Upper lobe of left lung (tissue), 6 donors: ENCODE measurements around the gene MRFAP1. TPM values are rescaled to one million over a fixed set of nuclear protein-coding genes. Genes with fewer than 3 reads are reported as not detected.

Experiments used
- ATAC-seq, 2 donors: fragments of 200-7000 bp; cut with Tn5 transposase; one replicate each; pipeline ENCODE4 v1.9.1; 2022; ENCODE audit warnings: mild to moderate bottlenecking in 2 of 2, moderate library complexity in 2 of 2; ENCODE audit not compliant: low FRiP score in 2 of 2
- DNase-seq, 2 donors: peaks; one replicate each; pipeline ENCODE4 v3.0.0-alpha.2; 2019 to 2020
- H3K27ac ChIP-seq, 4 donors: fragments of 200-600 bp; sonication (generic); one replicate each; pipeline ENCODE4 v1.5.1; 2016 to 2019
- H3K27me3 ChIP-seq, 4 donors: fragments of 200-600 bp; sonication (generic); one replicate each; pipeline ENCODE4 v1.5.1; 2017 to 2019
- H3K36me3 ChIP-seq, 4 donors: fragments of 200-600 bp; sonication (generic); one replicate each; pipeline ENCODE4 v1.5.1; 2016 to 2019
- H3K4me1 ChIP-seq, 4 donors: fragments of 200-600 bp; sonication (generic); one replicate each; pipeline ENCODE4 v1.5.1; 2018 to 2019
- H3K4me3 ChIP-seq, 4 donors: fragments of 200-600 bp; sonication (generic); one replicate each; pipeline ENCODE4 v1.5.1; 2017 to 2019; ENCODE audit warnings: mild to moderate bottlenecking in 2 of 4, moderate library complexity in 1 of 4
- H3K9me3 ChIP-seq, 4 donors: fragments of 200-600 bp; sonication (generic); one replicate each; pipeline ENCODE4 v1.5.1; 2018 to 2019
- CTCF ChIP-seq, 6 experiments: fragments of 450-650 bp in 4 of 6; fragments of 200-600 bp in 2 of 6; sonication (generic) in 2 of 6; IDR thresholded peaks; one replicate each; pipeline ENCODE4 v1.5.1; 2016 to 2019; ENCODE audit warnings: antibody characterized with exemption in 6 of 6
- EP300 ChIP-seq, 4 donors: sonication (generic); formaldehyde crosslinking; IDR thresholded peaks; one replicate each; pipeline ENCODE4 v1.5.1; 2017; ENCODE audit warnings: antibody characterized with exemption in 4 of 4, control low read depth in 2 of 4
- POLR2A ChIP-seq, 4 donors: fragments of 450-650 bp; IDR thresholded peaks; one replicate each; pipeline ENCODE4 v1.5.1; 2016 to 2017; ENCODE audit warnings: antibody characterized with exemption in 4 of 4, mild to moderate bottlenecking in 2 of 4
- POLR2AphosphoS5 ChIP-seq, 2 donors: sonication (generic); formaldehyde crosslinking; IDR thresholded peaks; one replicate each; pipeline ENCODE4 v1.5.1; 2017; ENCODE audit warnings: antibody characterized with exemption in 2 of 2
- WGBS, 2 donors: methylation state at CpG; one replicate each; pipeline ENCODE4 v1.1.5; 2017 to 2018; 5-methylcytosine and 5-hydroxymethylcytosine counted together
- total RNA-seq, 6 donors: library from RNA; depleted of rRNA in 4 of 6; stranded (reverse); fragments of >200 nt in 4 of 6; gene quantifications; one replicate each; pipeline versions ENCODE4 v1.1.0 to v1.2.1, GENCODE V29; 2016 to 2021
- donor health status: DM: no; HTN: no; CAD: no; lungs with moderate emphysema.
- donor health status: DM: no; HTN: yes; CAD: no; lungs with severe emphysema.

Gene MRFAP1
- total RNA-seq, 6 donors from 2014 or later: 129 to 256 (median 220) TPM

GRCh38 chr4:6598127-6598526 is 42.4 kb upstream of the MRFAP1 start:
- H3K36me3 ChIP-seq: peaks cover 7 to 82% (median 51%) of the 10 kb centered on the region in 4 donors
- ATAC-seq: no peak
- 90% methylated on average over 4 of the region's 10 CpGs; no CpG with 5 or more reads in 1 of the 2 donors for WGBS, 2 donors

DNA sequence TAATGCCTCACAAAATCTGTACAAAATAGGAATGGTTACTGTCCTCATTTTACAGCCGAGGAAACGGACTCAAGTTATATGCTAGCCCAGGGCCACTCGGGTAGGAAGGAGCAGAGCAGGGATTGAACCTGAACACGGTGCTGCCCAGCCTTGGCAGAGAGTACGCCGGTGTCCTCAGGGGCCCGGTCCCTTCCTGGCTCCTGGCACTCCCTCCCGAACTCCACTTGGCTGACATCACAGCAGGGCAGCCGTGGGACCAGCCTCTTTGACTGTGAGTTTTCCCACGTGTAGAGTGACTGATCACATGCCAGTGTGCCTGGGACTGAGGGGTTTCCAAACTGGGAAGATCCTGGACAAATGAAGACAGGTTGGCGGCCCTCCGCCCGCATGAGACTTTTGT is 41.8 kb upstream of the MRFAP1 start:
- 87 to 89% methylated on average over 13 of the region's 13 CpGs for WGBS, 2 donors
- Histone ChIP-seq H3K4me1 (no peaks in the 10 kb centered on the region), H3K27ac (no peak overlapping the region), H3K27me3 (no peaks in the 10 kb centered on the region), H3K4me3 (no peak overlapping the region), H3K9me3 (no peaks in the 10 kb centered on the region), H3K36me3 (peaks cover 7 to 82% (median 50%) of the 10 kb centered on the region in 4 donors)
- TF ChIP-seq CTCF (IDR thresholded peaks at IDR 0.05) (no peak), POLR2A (IDR thresholded peaks at IDR 0.05) (no peak), POLR2AphosphoS5 (IDR thresholded peaks at IDR 0.05) (no peak), EP300 (IDR thresholded peaks at IDR 0.05) (no peak)
- ATAC-seq: no peak
- no peak for DNase-seq

More at GRCh38 chr4:6598127-6598526, 42.4 kb upstream of the MRFAP1 start:
- peak in 1 of 2 donors; percentile 64 for DNase-seq
- no peak overlapping the region for H3K4me3 ChIP-seq
- no peaks in the 10 kb centered on the region for H3K27me3 ChIP-seq
- no peak overlapping the region for H3K27ac ChIP-seq
- no peaks in the 10 kb centered on the region for H3K4me1 ChIP-seq
- no peaks in the 10 kb centered on the region for H3K9me3 ChIP-seq
- TF ChIP-seq CTCF (IDR thresholded peaks at IDR 0.05) (no peak), POLR2A (IDR thresholded peaks at IDR 0.05) (no peak), POLR2AphosphoS5 (IDR thresholded peaks at IDR 0.05) (no peak), EP300 (IDR thresholded peaks at IDR 0.05) (no peak)

GRCh38 chr4:6601661-6602250 is 38.7 kb upstream of the MRFAP1 start:
- Histone ChIP-seq H3K27me3 (no peaks in the 10 kb centered on the region), H3K4me1 (no peaks in the 10 kb centered on the region), H3K27ac (no peak overlapping the region), H3K4me3 (no peak overlapping the region), H3K9me3 (peaks cover 0 to 13% (median 8%) of the 10 kb centered on the region in 4 donors), H3K36me3 (peaks cover 7 to 90% (median 57%) of the 10 kb centered on the region in 4 donors)
- no peak for ATAC-seq
- no peak for DNase-seq
- no peak for TF ChIP-seq POLR2AphosphoS5 (IDR thresholded peaks at IDR 0.05)
- no peak for TF ChIP-seq CTCF (IDR thresholded peaks at IDR 0.05)
- no peak for TF ChIP-seq POLR2A (IDR thresholded peaks at IDR 0.05)
- no peak for TF ChIP-seq EP300 (IDR thresholded peaks at IDR 0.05)
- WGBS, 2 donors: 89 to 93% methylated on average over 3 to 10 of the region's 10 CpGs

GRCh38 chr4:6602289-6602688 is 38.2 kb upstream of the MRFAP1 start:
- Histone ChIP-seq H3K27me3 (no peaks in the 10 kb centered on the region), H3K4me1 (no peaks in the 10 kb centered on the region), H3K4me3 (no peak overlapping the region), H3K27ac (no peak overlapping the region), H3K9me3 (peaks cover 0 to 13% (median 8%) of the 10 kb centered on the region in 4 donors), H3K36me3 (peaks cover 7 to 90% (median 55%) of the 10 kb centered on the region in 4 donors)
- DNase-seq (no peak), ATAC-seq (no peak)
- no peak for TF ChIP-seq EP300 (IDR thresholded peaks at IDR 0.05)
- TF ChIP-seq CTCF (IDR thresholded peaks at IDR 0.05): no peak
- TF ChIP-seq POLR2AphosphoS5 (IDR thresholded peaks at IDR 0.05): no peak
- TF ChIP-seq POLR2A (IDR thresholded peaks at IDR 0.05): no peak
- WGBS, 2 donors: 95 to 97% methylated on average over 4 to 6 of the region's 6 CpGs

GRCh38 chr4:6603128-6603527 is 37.4 kb upstream of the MRFAP1 start:
- DNase-seq: no peak

More at GRCh38 chr4:6603128-6603527, 37.4 kb upstream of the MRFAP1 start:
- Histone ChIP-seq H3K4me3 (no peak overlapping the region), H3K27ac (no peak overlapping the region), H3K36me3 (peaks cover 10 to 90% (median 54%) of the 10 kb centered on the region in 4 donors), H3K4me1 (no peaks in the 10 kb centered on the region), H3K27me3 (no peaks in the 10 kb centered on the region), H3K9me3 (peaks cover 0 to 13% (median 8%) of the 10 kb centered on the region in 4 donors)
- WGBS, 2 donors: 98 to 99% methylated on average over 9 to 10 of the region's 12 CpGs
- ATAC-seq: no peak
- TF ChIP-seq POLR2A (IDR thresholded peaks at IDR 0.05): no peak
- TF ChIP-seq POLR2AphosphoS5 (IDR thresholded peaks at IDR 0.05): no peak
- no peak for TF ChIP-seq CTCF (IDR thresholded peaks at IDR 0.05)
- TF ChIP-seq EP300 (IDR thresholded peaks at IDR 0.05): no peak
